Measurements from ENCODE around the gene CPLANE2. TPM values are rescaled to one million over a fixed set of nuclear protein-coding genes. Genes with fewer than 3 reads are reported as not detected.

The CPLANE2 gene
- total RNA-seq, 1 experiment from 2014 or later = 6.3 TPM

GRCh38 chr1:16218674-16219071 is 18.3 kb downstream of the CPLANE2 start:
- Histone ChIP-seq H3K9me3 (ENCODE audit: control insufficient read depth, low read depth, low read length) (no peaks in the 10 kb centered on the region), H4K5ac (ENCODE audit: insufficient read length, low read depth, low read length) (no peak overlapping the region), H3K27me3 (ENCODE audit: insufficient read depth, low read length) (no peaks in the 10 kb centered on the region; the same call in 1 of the 2 replicates), H3K56ac (ENCODE audit: insufficient read length, low read depth, low read length) (no peak overlapping the region), H2BK12ac (ENCODE audit: insufficient read length, low read depth, low read length) (no peak overlapping the region), H3K4ac (ENCODE audit: low read depth, low read length) (no peak overlapping the region), H2AK5ac (ENCODE audit: insufficient read length, low read length) (no peak overlapping the region), H4K91ac (ENCODE audit: insufficient read length, low read depth, low read length) (no peak overlapping the region), H3K18ac (ENCODE audit: insufficient read length, low read depth, low read length) (no peak overlapping the region), H2BK20ac (ENCODE audit: low read depth, low read length, poor library complexity, severe bottlenecking) (no peak overlapping the region), H3K4me2 (ENCODE audit: insufficient read depth, insufficient read length, low read length) (no peak overlapping the region), H3K4me1 (ENCODE audit: insufficient read depth, low read length) (peaks cover 2% of the 10 kb centered on the region; the same call in 1 of the 2 replicates), H2AFZ (ENCODE audit: low read length) (no peak overlapping the region), H4K20me1 (ENCODE audit: control insufficient read depth, insufficient read depth, insufficient read length) (no peaks in the 10 kb centered on the region), H3K23ac (ENCODE audit: insufficient read length, low read depth, low read length) (no peak overlapping the region), H2BK120ac (ENCODE audit: low read depth, low read length, poor library complexity, severe bottlenecking) (no peak overlapping the region), H3T11ph (ENCODE audit: low read length) (no peak overlapping the region), H2BK5ac (ENCODE audit: insufficient read length, low read length) (no peak overlapping the region), H2BK15ac (ENCODE audit: low read depth, low read length) (no peak overlapping the region), H4K8ac (replicated peaks; ENCODE audit: insufficient read length, low read depth, low read length) (no peak overlapping the region), H3K9ac (ENCODE audit: extremely low read depth, insufficient read length, low read length) (no peak overlapping the region), H3K79me2 (ENCODE audit: insufficient read depth, low read length) (no peaks in the 10 kb centered on the region), H3K27ac (ENCODE audit: insufficient read length, low read depth, low read length) (no peak overlapping the region), H3K79me1 (ENCODE audit: insufficient read depth, low read depth, low read length, poor library complexity, severe bottlenecking) (no peaks in the 10 kb centered on the region), H3K14ac (ENCODE audit: insufficient read depth, low read length) (no peak overlapping the region), H3K23me2 (ENCODE audit: insufficient read length, low read depth, low read length, poor library complexity, severe bottlenecking) (peaks cover 13% of the 10 kb centered on the region)
- DNase-seq = no peak
- peaks cover 47% of the 10 kb centered on the region for H3K27me3 Mint-ChIP-seq (ENCODE audit: low read depth)
- H3K36me3 Mint-ChIP-seq (ENCODE audit: insufficient read depth in 1 of 3, low read depth in 3 of 3) = no peaks in the 10 kb centered on the region
- H3K4me1 Mint-ChIP-seq = peaks cover 12 to 15% of the 10 kb centered on the region in 2 experiments
- no peak overlapping the region for H3K27ac Mint-ChIP-seq
- H3K4me3 Mint-ChIP-seq = peak overlapping the region in 1 of 2 experiments; percentile 56; a peak in 2 of 5 replicates
- no CpG with 5 or more reads among the region's 6 CpGs for WGBS (ENCODE audit: extremely low coverage, insufficient read length, low lambda C conversion rate)
- no peaks in the 10 kb centered on the region for H3K9me3 Mint-ChIP-seq
- no peak for TF ChIP-seq CTCF (conservative IDR thresholded peaks at IDR 0.05)

All from H9 (cell line).